GM21723 (cell line): ENCODE results near the gene DCLRE1A.

ENCODE experiments used
- ATAC-seq: cut with Tn5 transposase; IDR thresholded peaks from one replicate; pipeline ENCODE4 v1.9.1; 2021; ENCODE audit warnings: mild to moderate bottlenecking, moderate library complexity; ENCODE audit not compliant: unreplicated experiment

The DCLRE1A gene

DNA sequence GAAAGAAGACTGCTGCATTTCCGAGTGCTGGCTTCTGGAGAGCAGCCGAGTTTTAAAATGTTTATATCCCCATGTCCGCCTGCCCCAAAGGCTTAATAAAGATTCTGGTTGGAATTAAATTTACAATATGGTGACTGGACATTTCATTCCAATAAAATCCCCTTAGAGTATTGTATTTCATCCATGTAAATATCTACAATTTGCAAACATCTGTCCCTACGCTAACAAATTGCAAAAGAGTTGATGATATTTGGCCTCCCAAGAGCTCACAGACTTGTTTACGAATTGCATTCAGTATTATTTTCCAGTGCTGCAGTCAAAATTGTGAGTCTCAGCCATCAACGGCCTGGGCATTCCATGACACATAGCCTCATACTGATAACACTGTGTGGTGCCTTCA is 52.3 kb downstream of the DCLRE1A start:
- no peak for ATAC-seq

DNA sequence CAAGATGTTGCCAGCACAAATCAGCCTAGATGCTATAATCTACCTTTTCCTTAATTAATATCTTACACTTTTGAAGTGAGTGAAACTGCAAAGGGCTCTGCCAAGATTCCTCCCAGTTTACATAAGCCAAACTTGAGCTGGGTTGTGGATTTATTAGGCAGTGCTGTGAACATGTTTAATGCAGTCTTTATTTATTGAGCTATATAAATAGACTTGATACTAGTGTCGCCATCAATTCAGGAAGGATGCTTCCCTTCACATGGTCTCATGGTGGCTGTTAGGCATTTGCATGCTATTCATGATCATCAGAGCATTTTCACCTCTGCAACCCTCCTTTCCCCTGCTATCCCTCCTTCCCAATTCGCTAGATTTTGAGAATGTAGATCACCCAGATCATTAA is 62.2 kb downstream of the DCLRE1A start:
- no peak for ATAC-seq

DNA sequence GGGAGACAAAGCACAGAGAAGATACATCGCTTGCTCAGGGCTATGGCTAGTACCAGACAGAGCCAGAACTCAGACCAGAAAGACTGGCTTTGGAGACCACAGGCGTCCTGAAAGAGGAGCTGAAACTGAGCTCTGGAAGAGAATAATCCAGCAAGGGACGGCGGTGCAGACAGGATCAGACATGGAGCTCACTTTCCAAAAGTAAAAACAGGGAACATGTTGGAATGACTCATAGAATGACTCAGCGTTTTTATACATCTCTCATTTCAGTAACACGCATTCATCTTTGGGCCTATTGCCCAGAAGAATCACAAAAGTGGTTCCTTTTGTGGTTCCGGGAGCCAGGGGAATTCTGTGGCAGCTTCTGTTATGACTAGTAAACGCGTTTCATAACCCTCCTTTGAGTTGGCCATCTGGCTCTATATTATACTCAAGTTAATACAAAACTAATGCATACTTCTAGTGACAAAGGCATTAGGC is 65.2 kb downstream of the DCLRE1A start:
- no peak for ATAC-seq
